Esophagus muscularis mucosa (tissue), 4 donors: ENCODE results near the gene ANO4.

Source experiments
- CTCF ChIP-seq, 3 experiments: fragments of 200-600 bp in 2 of 3; fragments of 450-650 bp in 1 of 3; sonication (generic) in 2 of 3; IDR thresholded peaks; one replicate each; pipeline ENCODE4 v1.5.1; 2017 to 2019; ENCODE audit warnings: antibody characterized with exemption in 3 of 3, mild to moderate bottlenecking in 2 of 3, moderate library complexity in 1 of 3
- EP300 ChIP-seq: sonication (generic); formaldehyde crosslinking; IDR thresholded peaks from one replicate; pipeline ENCODE4 v1.6.1; 2017; ENCODE audit warnings: antibody characterized with exemption
- POLR2A ChIP-seq: fragments of 450-650 bp; IDR thresholded peaks from one replicate; pipeline ENCODE4 v1.6.1; 2017; ENCODE audit warnings: antibody characterized with exemption, moderate library complexity, mild to moderate bottlenecking, low read depth
- POLR2AphosphoS5 ChIP-seq, 2 donors: sonication (generic); formaldehyde crosslinking; IDR thresholded peaks; one replicate each; pipeline ENCODE4 v1.6.1; 2017; ENCODE audit warnings: antibody characterized with exemption in 2 of 2

GRCh38 chr12:100956311-100956852, 161.8 kb downstream of the ANO4 start:
- TF ChIP-seq CTCF (IDR thresholded peaks at IDR 0.05): no peak
- TF ChIP-seq POLR2A: no peak
- TF ChIP-seq EP300: no peak
- TF ChIP-seq POLR2AphosphoS5 (IDR thresholded peaks at IDR 0.05): no peak
